Measurements from ENCODE around the gene ACRBP. TPM values are rescaled to one million over a fixed set of nuclear protein-coding genes. Genes with fewer than 3 reads are reported as not detected.
A peak's percentile ranks its signal among the peaks of the same experiment; 100 is the strongest.

ACRBP gene
- total RNA-seq, 1 donor from 2014 or later = 5.0 TPM

DNA sequence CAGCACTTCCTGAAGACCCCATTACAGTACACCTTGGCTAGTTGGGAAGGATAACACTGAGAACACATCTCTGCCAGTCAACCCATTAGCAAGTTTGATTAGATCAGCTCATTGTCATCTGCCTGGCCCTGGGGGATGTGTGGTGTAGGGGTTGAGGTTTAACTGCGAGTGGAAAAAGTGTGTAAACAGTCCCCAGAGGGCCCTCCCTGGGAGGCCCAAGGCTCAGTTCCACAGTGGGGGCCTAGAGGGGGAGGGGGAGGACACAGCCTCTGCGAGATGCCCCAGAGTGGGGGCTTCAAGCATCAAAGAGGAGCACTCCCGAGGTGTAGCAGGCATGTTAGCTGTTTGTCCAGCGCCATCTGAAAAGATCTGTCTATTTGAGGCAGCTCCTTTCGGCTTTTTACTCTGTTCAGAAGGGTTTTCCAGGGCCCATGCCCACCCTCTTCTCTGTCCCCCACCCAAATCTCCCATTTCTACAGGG is 11.8 kb downstream of the ACRBP start:
- Mint-ChIP-seq H3K4me1 (ENCODE audit: low read depth) (peaks cover 5% of the 10 kb centered on the region), H3K27ac (no peak overlapping the region), H3K36me3 (ENCODE audit: insufficient read depth) (no peaks in the 10 kb centered on the region), H3K9me3 (ENCODE audit: low read depth) (no peaks in the 10 kb centered on the region), H3K4me3 (ENCODE audit: low read depth) (no peak overlapping the region), H3K27me3 (peaks cover 65% of the 10 kb centered on the region)
- DNase-seq (ENCODE audit: low spot score, unreplicated experiment) = no peak
- TF ChIP-seq CTCF (IDR thresholded peaks at IDR 0.05; ENCODE audit: unreplicated experiment) = no peak

DNA sequence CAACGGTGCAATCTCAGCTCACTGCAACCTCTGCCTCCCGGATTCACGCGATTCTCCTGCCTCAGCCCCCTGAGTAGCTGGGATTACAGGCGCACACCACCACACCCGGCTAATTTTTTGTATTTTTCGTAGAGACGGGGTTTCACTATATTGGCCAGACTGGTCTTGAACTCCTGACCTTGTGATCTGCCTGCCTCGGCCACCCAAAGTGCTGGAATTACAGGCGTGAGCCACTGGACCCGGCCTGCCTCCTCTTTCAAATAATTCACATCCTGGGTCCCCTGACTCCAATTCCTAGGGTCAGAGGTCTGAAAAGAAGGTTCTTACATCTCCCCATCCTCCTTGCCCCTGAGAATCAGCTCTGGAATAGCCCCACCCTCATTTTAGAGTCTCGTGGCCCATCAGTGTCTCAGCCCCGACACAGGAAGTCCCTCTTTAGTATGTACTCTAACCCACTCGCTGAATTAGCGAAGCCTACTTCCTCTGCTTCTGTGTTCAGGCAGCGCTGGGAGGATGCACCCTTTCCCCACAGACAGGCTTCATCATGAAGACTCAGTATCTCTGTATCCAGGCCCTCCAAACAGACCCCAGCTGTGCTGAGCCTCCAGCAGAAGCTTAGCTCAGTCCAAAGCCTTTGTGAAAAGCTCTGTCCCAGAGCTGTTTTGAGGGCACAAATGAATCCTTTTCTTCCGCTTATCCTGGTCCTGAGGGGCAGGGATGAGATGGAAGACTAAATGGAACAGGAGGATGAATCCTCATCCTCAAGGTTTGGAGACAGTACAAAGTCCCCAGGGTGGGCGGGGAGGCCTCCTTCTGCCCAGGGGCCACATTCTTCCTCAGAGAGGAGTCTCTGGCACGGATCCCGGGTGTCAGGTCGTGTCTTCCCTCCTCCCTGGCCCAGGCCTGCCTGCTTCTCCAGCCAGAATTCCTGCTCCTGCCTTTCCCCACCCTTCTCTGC is 14.9 kb downstream of the ACRBP start:
- H3K36me3 Mint-ChIP-seq (ENCODE audit: insufficient read depth) = no peaks in the 10 kb centered on the region
- peaks cover 48% of the 10 kb centered on the region for H3K27me3 Mint-ChIP-seq
- no peak for DNase-seq (ENCODE audit: low spot score, unreplicated experiment)
- peaks cover 5% of the 10 kb centered on the region for H3K4me1 Mint-ChIP-seq (ENCODE audit: low read depth)
- H3K9me3 Mint-ChIP-seq (ENCODE audit: low read depth) = no peaks in the 10 kb centered on the region
- no peak overlapping the region for H3K4me3 Mint-ChIP-seq (ENCODE audit: low read depth)
- TF ChIP-seq CTCF (IDR thresholded peaks at IDR 0.05; ENCODE audit: unreplicated experiment) = no peak
- peak overlapping the region; percentile 70 for H3K27ac Mint-ChIP-seq

- peaks cover 50% of the 10 kb centered on the region for H3K27me3 Mint-ChIP-seq
- no peak overlapping the region for H3K27ac Mint-ChIP-seq
- H3K36me3 Mint-ChIP-seq (ENCODE audit: insufficient read depth) = no peaks in the 10 kb centered on the region
- no peak for TF ChIP-seq CTCF (IDR thresholded peaks at IDR 0.05; ENCODE audit: unreplicated experiment)
- no peak for DNase-seq (ENCODE audit: low spot score, unreplicated experiment)
- H3K4me1 Mint-ChIP-seq (ENCODE audit: low read depth) = peaks cover 5% of the 10 kb centered on the region
- no peaks in the 10 kb centered on the region for H3K9me3 Mint-ChIP-seq (ENCODE audit: low read depth)
- no peak overlapping the region for H3K4me3 Mint-ChIP-seq (ENCODE audit: low read depth)
Measured at GRCh38 chr12:6631549-6631961, 15.7 kb downstream of the ACRBP start.

- no peaks in the 10 kb centered on the region for H3K36me3 Mint-ChIP-seq (ENCODE audit: insufficient read depth)
- DNase-seq (ENCODE audit: low spot score, unreplicated experiment) = no peak
- H3K4me3 Mint-ChIP-seq (ENCODE audit: low read depth) = no peak overlapping the region
- TF ChIP-seq CTCF (IDR thresholded peaks at IDR 0.05; ENCODE audit: unreplicated experiment) = no peak
- peaks cover 3% of the 10 kb centered on the region for H3K4me1 Mint-ChIP-seq (ENCODE audit: low read depth)
- H3K9me3 Mint-ChIP-seq (ENCODE audit: low read depth) = no peaks in the 10 kb centered on the region
- peaks cover 45% of the 10 kb centered on the region for H3K27me3 Mint-ChIP-seq
- no peak overlapping the region for H3K27ac Mint-ChIP-seq
Measured at GRCh38 chr12:6630736-6631135, 16.5 kb downstream of the ACRBP start.

- Mint-ChIP-seq H3K27me3 (peaks cover 29% of the 10 kb centered on the region), H3K36me3 (ENCODE audit: insufficient read depth) (no peaks in the 10 kb centered on the region), H3K4me1 (ENCODE audit: low read depth) (peaks cover 2% of the 10 kb centered on the region), H3K4me3 (ENCODE audit: low read depth) (no peak overlapping the region), H3K27ac (no peak overlapping the region), H3K9me3 (ENCODE audit: low read depth) (no peaks in the 10 kb centered on the region)
- DNase-seq (ENCODE audit: low spot score, unreplicated experiment) = no peak
- no peak for TF ChIP-seq CTCF (IDR thresholded peaks at IDR 0.05; ENCODE audit: unreplicated experiment)
Measured at GRCh38 chr12:6627616-6628015, 19.6 kb downstream of the ACRBP start.

Measured in progenitor cell of endocrine pancreas (in vitro differentiated cells).